HG03066 (cell line): ENCODE measurements around the gene CCDC149.
"Not testable (repeated sequence)": the region's sequence is repeated elsewhere in the genome, so short reads cannot be mapped to it uniquely, and the experiment has no call there.

Experiments
- ATAC-seq: cut with Tn5 transposase; IDR thresholded peaks from one replicate; pipeline ENCODE4 v1.9.1; 2021; ENCODE audit warnings: low read depth; ENCODE audit not compliant: unreplicated experiment

CCDC149 gene

DNA sequence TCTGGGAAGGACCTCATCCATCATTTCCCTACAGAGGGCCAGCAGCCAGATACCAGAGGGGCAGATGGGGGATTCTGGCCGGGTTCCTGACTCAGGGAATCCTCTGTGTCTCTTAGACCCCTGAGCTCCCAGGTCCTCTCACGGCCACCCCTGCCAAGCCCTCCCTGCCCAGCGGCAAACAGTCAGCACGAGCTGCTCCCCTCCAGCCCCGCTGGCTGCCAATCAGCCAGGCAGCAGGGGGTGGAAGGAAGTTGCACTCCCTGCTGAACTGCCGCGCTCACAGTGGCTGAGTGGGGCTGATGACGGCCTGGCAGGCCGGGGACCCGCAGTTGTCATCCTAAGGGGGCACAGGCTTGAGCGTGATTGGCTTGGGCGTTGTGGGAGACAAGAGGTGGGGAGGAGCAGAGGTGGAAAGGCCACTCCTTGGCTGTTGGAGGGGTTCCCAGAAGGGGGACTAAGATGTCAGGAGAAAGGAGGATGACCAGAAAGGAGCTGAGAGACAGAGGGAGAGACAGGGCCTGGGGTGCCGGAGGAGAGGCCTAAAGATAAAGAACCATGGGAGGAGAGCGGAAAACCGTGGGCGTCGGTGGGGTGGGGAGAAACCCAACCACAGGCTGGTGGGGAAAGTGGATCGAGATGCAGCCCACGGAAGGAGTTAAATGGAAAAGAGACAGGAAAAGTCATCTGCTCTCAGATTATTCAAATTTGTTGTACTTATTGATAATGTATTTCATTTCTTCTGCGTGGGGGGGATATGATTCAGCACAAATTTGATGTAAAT is 4.4 kb upstream of the CCDC149 start:
- no peak for ATAC-seq

DNA sequence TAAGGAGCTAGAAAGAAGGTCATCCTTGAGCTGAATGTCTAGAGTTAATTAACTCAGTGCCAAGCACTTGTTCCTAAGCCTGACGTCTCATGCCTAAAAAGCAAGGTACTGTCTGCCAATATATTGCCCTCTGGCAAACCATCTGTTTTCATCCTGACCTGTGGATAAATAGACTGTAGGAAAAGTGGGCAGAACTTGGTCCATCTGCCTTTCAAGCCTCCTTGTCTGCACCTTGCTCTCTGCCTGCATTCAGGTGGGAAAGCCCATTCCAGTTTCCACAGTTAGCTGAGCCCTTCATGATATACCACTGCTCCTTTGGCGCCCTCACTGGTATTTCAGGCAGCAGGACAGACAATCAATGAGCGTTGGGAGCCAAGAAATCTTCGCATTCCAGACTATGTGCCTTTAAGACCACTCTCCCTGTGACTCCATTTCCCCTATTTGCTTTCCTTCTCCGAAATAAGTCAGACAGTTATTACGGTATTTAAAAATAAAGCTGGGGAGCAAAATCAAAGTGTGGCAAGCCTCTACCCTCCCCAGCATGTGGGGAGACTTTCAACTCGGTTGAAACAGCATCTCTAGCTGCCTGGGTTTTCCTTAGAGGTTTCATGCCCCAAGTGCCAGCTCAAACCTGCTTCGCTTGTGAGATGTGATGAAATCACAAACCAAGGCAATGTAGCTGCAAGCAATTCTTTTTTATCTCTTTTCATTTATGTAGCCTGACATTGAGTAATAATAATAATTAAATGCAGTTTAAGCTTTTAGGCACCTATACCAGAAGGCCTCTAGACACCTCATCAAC is 2.5 kb upstream of the CCDC149 start:
- ATAC-seq, result no peak

DNA sequence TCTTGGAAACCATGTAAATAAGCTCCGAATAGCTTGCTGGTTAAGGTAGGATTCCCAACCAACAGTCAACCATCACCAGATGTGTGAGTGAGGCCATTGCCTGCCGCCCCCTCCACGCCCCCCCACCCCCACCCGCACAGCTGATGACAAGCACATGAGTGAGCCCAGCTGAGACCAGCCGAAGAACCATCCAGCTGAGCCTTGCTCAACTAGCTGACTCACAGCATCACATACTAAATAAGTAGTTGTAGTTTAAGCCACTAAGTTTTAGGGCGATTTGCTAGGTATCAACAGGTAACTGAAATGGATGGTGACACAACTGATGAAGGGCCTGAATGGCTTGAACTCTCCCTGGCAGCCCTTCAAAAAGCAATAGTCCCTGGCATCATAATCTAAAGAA is 1.6 kb upstream of the CCDC149 start:
- no peak for ATAC-seq

DNA sequence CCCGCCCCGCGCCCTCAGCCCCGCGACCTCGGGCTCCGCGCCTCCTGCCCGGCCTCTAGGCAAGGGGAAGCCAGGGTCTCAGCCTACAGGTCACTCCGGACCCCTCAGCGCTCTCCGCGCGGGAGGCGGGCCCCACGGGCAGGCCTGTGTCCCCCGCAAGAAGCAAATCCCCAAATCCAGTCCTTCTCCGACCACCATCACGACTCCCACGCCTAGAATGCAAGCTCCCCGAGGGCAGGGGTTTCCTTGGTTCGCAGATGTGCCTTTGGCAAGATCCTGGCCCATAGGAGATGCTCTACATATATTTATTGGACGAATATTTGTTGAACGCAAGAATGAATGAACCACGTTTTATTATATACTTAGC is 260 bp upstream of the CCDC149 start:
- ATAC-seq, result no peak

DNA sequence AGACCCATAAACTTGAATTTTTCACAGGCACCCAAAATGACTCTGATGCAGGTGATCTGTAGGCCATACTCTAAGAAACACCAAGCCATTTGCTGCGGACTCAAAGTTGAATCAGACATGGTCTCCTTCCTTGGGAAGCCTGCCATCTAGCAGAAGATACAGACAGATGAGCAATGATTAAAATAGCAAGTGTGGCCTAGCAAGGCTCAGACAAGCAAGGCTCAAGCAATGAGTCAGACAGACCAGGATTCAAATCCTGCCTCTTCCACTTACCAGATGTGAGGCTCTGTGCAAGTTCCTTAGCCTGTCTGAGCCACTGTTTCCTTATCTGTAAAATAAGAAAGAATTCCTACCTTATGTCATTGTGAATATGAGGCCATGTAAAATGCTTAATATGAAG is 2.3 kb downstream of the CCDC149 start:
- no peak for ATAC-seq

DNA sequence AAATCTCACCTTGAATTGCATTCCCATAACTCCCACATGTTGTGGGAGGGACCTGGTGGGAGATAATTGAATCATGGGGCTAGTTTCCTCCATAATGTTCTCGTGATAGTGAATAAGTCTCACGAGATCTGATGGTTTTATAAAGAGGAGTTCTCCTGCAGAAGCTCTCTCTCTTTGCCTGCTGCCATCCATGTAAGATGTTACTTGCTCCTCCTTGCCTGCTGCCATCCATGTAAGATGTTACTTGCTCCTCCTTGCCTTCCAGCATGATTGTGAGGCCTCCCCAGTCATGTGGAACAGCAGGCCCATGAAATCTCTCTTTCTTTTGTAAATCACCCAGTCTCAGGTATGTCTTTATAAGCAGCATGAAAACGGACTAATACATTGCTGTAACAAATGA is 3.2 kb downstream of the CCDC149 start:
- not testable (repeated sequence) for ATAC-seq

DNA sequence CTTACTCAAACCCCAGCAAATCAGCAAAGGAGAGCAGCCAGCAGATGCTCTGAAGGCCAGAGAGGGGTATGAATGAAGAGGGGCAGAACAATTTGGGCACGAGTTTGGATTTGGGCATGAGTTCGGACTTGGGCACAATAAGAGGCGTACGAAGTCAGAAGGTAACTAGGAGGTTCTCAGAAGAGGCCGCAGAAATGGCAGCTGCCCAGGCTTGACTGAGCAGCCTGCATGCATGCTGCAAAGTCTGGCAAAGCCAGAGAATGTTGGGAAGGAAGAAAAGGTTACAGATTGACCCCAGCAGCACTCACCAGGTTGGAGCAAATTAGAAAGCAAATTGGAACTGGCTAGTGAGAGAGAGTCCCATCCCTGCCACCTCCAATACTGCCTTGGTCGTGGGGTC is 15.2 kb downstream of the CCDC149 start:
- no peak for ATAC-seq

DNA sequence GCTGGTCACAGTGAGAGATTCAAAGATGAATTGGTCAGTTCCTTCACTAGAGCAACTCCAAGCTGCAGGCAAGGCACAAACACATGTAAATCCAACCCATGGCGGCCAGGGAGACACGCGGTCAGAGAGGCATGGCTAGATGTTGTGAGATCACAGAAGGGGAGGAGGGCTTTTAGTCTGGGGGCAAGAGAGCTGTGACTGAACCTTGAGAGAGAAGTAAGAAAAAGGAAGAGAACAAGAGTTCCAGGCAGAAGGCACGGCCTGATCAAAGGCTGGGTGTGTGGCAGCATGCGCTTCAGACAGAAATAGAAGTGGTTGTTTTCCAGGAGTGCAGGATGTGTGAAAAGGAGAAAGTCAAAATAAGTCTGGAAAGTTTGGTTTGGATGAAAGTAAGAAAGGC is 15.9 kb downstream of the CCDC149 start:
- ATAC-seq, result no peak

DNA sequence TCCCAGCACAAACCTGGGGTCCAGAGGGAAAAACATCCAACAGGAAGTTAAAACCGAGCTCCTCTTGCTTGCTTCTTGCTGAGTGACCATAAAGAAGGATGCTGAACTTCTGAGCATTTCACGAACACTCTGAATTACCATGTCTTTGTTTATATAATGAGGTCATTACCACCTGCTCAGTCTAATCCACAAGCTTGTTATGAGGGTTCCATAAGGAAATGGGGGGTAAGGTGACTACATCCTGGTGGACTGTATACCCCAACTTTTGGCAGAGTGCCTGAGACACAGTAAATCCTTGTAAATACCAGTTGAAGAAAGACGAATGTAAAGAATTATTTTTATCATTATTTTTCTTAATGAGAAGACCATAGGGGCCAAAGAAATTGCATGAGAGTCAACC is 16.8 kb downstream of the CCDC149 start:
- ATAC-seq, result no peak

DNA sequence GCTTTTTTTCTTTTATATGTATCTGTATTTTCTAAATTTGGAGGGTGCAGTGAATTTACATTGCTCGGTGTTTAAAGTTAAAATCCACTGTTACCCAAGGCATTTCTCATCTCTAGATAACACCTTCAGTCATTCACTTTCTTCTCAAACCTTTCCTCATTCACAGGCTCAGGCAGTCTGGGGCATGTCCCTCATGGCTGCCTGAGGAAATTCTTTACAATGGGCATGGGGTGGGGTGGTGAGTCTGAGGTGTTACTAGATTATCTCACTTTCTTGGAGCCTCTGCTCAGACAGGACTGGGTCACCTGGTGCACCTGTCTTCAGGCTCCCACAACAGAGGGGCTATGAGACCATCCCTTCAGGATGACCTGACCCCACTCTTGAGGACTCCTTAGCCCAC is 17.4 kb downstream of the CCDC149 start:
- ATAC-seq, result no peak

DNA sequence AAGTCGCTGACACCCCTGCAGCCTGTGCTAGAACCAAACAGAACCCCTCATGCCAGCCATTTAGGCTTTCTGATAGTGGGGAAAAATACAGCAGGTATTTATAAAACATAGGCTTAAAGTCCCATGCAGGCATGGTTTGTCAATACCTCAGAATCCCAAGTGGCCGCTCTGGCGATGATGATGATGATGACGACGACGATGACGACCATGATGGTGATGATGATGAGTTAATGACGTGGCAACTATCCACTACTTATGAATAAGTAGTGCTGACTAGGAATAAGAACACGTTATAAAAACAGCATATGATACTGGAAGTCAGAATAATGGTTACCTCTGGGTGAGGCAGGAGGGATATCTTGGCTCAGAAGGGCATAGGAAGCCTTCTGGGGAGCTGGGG is 18.0 kb downstream of the CCDC149 start:
- ATAC-seq, result no peak

DNA sequence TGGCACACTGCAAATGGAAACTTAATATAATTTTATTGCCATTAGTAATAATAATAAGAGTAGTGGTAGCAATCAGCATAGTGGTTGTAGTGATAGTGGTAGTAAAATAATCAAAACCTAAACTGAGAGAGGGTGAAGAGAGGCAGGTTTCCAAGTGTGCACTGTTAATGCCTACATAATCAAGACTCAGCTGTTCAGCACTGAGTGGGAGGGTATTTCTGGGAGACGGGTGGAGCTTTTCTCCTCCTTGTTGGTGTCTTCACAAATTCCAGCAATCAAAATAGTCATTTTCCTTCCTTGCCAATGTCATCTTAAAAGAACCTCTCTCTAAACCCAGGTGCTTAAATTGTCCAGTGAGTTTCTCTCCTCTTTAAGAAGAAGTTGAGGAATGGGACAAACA is 18.6 kb downstream of the CCDC149 start:
- ATAC-seq, result no peak

DNA sequence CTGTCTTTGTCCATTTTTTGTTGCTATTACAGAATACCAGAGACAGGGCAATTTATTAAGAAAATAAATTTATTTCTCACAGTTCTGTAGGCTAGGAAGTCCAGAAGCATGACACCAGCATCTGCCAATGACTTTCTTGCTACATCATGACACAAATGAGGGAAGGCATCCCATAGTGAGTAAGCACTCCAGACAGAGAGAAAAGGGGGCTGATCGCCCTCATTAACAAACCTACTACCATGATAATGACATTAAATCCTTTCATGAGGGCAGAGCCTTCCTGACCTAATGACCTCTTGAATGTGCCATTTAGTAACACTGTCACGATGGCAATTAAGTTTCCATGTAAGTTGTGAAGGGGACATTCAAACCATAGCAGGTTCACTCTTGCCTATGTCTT is 20.1 kb downstream of the CCDC149 start:
- no peak for ATAC-seq

DNA sequence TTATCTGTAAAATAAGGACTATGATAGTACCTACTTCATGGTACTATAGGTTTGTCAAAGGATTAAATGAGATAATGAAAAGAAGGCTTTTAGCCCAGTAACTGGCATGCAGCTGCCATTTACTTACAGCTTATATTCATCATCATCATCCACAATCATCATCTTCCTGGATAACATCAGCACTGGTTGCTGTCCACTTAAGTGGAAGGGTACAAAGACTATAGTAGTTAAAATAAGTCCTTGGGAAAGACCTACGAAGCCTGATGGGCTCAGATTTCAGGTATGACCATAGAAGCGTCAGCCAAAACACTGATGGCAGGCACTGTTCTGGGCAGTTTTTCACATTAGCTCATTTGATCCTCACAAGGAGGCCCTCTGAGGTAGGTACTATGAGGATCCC is 20.6 kb downstream of the CCDC149 start:
- no peak for ATAC-seq

DNA sequence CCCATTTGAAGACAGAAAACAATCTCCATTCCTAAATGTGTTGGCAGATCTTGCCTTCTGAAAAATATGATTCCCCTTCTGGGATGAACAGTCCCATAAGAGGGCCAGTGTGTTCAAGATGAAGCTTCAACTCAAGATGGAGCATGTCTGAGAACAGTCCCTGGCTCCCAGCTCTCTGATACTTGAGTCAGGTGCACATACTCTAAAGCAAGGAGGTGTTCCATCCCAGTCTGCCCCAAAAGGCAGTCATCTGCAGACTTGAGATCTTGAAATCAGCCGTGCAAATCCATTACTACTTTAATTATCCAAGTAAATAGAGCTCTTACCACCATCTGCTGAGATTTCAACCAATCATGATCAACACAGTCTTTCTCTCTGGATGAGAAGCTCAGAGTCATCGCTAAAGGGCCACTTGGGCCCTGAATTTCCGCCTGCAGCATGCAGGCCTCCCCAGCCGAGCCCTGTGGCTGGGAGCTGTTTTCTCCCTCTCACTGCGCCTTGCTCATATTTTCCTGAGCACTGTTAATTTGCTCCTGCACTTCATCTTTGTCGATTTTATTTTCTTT is 22.2 kb downstream of the CCDC149 start:
- ATAC-seq, result no peak

DNA sequence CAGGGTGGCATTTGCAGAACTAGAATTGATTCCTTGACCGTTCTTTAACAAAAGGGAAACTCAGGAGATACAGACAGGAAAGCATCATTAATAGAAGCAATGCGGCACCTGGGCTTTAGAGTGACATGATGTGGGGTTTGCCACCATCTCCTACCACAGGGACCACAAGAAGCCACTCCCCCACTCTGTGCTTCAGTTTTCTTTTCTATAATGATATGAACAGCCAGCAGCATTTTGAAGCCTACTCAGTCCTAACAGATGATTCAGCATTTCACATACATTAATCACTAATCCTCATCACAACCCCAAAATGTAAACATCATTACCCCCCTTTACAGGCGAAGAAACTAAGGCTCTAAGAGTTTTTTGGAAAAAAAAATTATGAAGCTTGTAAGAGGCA is 22.9 kb downstream of the CCDC149 start:
- ATAC-seq, result no peak

DNA sequence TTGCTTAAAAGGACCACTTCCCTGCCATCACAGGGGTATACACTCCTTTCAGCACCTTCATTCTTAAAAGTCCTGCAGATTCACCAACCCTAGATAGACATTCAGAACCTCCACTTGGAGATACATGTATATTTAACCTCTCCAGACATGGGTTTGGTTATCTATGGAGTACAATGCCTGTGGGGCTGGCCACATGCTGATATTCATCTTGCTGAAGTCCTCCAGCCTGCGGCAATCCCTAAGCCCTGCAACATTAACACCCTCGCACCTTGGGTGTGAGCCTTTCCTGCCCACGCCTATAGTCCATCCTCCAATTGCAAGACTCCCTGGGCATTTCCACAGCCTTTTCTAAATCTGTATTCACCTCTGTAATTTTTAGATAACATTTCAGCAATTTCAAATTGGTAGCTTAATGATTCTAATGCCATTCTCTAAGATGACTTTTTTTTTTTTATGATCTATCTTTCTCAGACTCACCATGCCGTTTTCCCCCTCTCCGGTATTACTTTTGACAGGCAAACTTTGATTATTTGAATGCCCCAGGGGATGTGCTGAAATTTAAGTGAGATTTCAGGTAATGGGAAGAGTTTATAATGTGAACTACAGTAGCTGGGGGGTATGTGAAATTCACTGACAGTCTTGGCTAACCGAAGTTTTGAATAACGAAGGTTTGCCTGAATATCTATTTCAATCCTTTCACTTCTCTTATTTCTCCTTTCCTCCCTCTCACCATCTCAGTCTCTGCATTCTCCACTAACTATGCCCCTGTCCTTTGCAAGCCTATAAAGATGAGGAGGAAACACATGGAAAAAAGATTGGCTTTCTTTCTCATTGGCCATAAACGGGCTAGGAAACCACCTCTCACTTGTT is 24.1 kb downstream of the CCDC149 start:
- no peak for ATAC-seq

DNA sequence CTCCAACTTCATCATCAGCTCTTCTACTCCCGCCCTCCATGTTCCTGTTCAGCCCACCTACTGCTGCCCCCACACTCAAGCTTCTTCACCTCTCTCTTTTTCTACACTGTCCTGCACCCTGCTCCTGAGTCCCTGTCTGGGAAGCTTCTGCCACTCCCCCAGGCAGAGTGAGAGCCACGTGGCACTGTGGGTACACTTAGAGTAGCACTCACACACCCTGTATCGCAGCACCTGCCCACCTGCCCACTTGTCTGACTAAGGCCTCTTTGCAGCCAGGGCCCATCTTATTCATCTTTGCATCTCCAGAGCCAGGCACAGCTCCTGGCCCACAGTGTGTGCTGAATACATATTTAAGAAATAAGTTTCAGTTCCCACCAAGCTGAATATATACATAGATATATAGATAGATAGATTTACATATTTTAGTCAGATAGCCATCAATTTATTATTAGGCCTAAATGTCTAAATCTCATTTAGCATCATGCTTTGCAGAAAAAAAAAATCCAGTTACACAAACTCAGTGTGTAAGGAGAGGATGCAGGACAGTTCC is 24.9 kb downstream of the CCDC149 start:
- ATAC-seq, result no peak

DNA sequence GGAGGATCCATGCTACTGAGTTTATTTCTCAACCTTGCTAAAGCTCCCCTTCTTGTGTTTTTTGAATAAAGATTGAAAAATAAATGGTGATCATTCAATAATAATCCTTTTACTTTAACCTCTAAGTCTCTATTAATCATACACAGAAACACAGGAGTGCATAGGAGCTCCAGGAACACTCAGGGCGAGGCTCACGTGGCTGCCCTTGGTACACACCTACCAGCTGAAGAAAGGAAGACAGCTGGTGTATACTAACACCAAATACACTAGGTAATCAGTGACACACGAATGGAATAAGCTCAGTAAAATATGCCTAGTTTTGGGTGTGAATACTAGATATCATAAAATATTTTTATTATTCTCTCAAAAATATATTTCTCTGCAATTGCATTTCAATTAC is 26.2 kb downstream of the CCDC149 start:
- ATAC-seq, result no peak

DNA sequence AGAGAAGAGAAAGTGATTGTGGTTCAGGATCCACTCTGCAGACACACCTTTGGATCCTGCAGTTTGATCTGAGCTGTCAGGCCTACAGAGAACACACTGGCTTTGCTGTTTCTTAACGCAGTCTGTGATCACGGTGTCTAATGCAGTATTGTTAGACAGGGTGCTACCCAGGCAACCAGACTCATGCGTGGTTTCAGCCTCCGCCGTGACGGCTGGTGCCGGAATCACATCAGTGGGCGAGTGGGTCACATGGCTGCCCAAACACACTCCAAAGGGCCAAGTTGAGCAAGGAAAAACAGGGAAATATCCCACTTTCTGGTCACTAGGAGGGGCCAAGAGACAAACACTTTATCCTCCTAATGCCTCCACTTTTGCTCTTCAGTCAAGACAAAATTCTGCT is 27.5 kb downstream of the CCDC149 start:
- ATAC-seq, result no peak

DNA sequence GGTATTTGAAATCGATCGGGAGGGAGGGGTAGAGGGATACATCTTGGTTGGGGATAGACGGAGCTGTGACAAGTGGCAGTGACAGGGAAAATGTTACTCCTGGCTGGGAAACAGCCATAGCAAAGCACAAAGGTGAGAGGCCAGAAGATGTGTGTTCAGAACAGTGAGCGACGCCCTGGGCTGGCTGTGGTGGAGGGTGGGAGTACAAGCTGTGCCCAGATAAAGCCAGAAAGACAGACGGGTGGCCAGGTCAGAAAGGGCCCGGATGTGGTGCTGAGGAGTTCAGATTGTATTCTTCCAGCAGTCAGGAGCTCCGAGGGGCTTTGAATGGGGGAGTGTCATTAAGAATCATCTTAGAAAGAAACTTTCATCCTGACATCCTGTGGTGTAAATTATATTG is 27.9 kb downstream of the CCDC149 start:
- no peak for ATAC-seq
